Kidney epithelial cell (primary cell): Measurements from ENCODE around the gene HLX. TPM values are rescaled to one million over a fixed set of nuclear protein-coding genes. Genes with fewer than 3 reads are reported as not detected.

Source experiments
- DNase-seq: peaks from one replicate; pipeline ENCODE4 v3.0.0-alpha.2; 2010; ENCODE audit warnings: low read depth
- H3K27me3 ChIP-seq: 2 replicates; pipeline ENCODE4 v1.6.0; 2011; ENCODE audit warnings: low read length; ENCODE audit not compliant: control insufficient read depth, insufficient read depth
- H3K36me3 ChIP-seq: 2 replicates; pipeline ENCODE4 v1.5.1; 2011; ENCODE audit warnings: low read length; ENCODE audit not compliant: control insufficient read depth, insufficient read depth
- H3K4me3 ChIP-seq: 2 replicates; pipeline ENCODE4 v1.5.1; 2011; ENCODE audit warnings: low read depth, mild to moderate bottlenecking, control low read depth, low read length
- total RNA-seq: library from RNA; depleted of rRNA; stranded (reverse); fragments of >200 nt; gene quantifications from 2 replicates; pipeline ENCODE4 v1.2.3, GENCODE V29; 2015
- TF ChIP-seq, protein P1 (sequence below): IDR thresholded peaks from 2 replicates; pipeline ENCODE4 v1.5.1; 2011; ENCODE audit warnings: mild to moderate bottlenecking, moderate library complexity, low read length, control low read depth, inconsistent platforms; ENCODE audit not compliant: insufficient read depth, poor library complexity, severe bottlenecking

Gene HLX
- total RNA-seq, 1 donor from 2014 or later = 3.2 TPM

DNA sequence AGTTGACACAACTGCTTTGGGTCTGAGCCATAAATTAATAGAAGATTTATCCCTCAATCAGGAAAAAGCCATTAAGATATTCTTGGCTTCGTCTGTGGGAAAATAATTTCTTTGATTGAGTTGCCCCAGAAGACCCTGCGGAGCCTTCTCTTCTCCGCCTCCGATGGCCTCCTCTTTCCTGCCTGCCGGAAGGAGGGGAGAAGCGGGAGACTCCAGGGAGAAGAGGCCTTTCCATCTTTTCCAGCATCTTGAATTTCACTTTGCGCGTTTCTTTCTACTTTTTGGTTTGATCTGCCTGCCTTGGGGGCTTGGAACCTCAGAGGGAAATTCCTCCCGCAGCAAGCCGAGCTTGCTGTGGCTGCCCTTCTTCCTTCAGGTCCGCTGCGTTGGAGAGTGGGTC, 16.8 kb downstream of the HLX start:
- Histone ChIP-seq H3K27me3 (peaks cover 54% of the 10 kb centered on the region), H3K36me3 (no peaks in the 10 kb centered on the region), H3K4me3 (no peak overlapping the region)
- no peak for DNase-seq
- TF ChIP-seq, protein P1, sequence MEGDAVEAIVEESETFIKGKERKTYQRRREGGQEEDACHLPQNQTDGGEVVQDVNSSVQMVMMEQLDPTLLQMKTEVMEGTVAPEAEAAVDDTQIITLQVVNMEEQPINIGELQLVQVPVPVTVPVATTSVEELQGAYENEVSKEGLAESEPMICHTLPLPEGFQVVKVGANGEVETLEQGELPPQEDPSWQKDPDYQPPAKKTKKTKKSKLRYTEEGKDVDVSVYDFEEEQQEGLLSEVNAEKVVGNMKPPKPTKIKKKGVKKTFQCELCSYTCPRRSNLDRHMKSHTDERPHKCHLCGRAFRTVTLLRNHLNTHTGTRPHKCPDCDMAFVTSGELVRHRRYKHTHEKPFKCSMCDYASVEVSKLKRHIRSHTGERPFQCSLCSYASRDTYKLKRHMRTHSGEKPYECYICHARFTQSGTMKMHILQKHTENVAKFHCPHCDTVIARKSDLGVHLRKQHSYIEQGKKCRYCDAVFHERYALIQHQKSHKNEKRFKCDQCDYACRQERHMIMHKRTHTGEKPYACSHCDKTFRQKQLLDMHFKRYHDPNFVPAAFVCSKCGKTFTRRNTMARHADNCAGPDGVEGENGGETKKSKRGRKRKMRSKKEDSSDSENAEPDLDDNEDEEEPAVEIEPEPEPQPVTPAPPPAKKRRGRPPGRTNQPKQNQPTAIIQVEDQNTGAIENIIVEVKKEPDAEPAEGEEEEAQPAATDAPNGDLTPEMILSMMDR = no peak

DNA sequence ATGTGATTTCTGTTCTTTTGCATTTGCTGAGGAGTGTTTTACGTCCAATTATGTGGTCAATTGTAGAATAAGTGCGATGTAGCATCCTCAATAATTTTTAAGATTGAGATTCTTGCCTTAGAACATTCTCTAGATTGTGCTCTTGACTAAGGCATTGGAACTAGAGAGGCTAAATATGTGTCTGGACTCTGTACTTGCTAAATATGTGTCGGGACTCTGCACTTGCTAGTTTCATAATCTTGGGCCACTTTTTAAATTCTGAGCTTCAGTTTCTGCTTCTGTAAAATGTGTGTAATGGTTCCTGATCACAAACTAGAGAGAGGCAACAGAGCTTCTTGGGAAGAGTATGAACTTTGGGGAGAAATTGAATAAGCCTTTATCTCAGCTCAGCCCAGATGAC, 21.6 kb downstream of the HLX start:
- TF ChIP-seq, protein P1 = no peak
- peaks cover 12% of the 10 kb centered on the region for H3K27me3 ChIP-seq
- DNase-seq = no peak
- H3K36me3 ChIP-seq = no peaks in the 10 kb centered on the region
- no peak overlapping the region for H3K4me3 ChIP-seq

DNA sequence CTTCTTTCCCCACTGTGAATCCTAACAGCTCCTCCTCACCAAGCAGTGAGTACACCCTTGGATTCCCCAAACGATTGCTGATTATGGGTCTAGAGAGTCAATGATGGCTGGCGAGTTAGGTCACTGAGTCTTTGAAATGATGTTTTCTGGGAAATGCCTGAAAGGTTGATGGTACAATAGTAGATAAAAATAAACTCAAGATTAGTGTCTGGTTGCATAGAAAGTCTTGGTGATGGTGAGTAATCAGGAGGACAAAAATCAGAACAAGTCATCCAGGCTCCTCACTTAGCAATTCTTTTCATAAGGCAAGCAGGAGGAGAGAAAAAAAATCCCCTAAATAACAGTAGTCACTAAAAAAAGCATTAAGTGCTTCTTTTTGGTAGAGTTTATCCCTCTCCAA, 22.6 kb downstream of the HLX start:
- Histone ChIP-seq H3K4me3 (no peak overlapping the region), H3K27me3 (peaks cover 6% of the 10 kb centered on the region), H3K36me3 (no peaks in the 10 kb centered on the region)
- TF ChIP-seq, protein P1 = no peak
- no peak for DNase-seq

DNA sequence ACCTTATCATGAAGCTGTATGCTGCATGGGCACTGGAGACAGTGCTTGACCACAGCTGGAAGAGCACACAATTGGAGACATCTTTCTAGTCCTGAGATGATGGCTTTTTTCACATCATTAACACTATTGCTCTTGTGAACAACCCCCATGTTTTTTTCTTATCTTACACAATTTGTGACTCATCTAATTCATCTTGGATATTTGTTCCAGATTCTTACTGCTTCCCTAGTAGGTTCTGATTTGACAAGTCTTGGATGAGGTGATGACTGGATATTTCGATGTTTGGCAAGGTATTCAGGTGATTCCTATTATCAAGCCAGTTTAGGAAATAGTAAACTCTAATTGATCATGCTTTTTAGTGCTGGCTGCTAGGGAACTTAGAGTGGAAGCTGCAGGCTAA, 23.7 kb downstream of the HLX start:
- TF ChIP-seq, protein P1 = no peak
- no peak for DNase-seq

GRCh38 chr1:220904876-220905275, 25.6 kb downstream of the HLX start:
- Histone ChIP-seq H3K27me3 (peaks cover 10% of the 10 kb centered on the region), H3K4me3 (no peak overlapping the region), H3K36me3 (no peaks in the 10 kb centered on the region)
- DNase-seq = no peak
- TF ChIP-seq, protein P1 = no peak

More for the DNA sequence above, 23.7 kb downstream of the HLX start:
- Histone ChIP-seq H3K27me3 (peaks cover 6% of the 10 kb centered on the region), H3K4me3 (no peak overlapping the region), H3K36me3 (no peaks in the 10 kb centered on the region)
